ENCODE data around the gene PRKX.

GRCh38 chrX:3589474-3589873 is 124.0 kb downstream of the PRKX start:
- TF ChIP-seq CTCF (IDR thresholded peaks at IDR 0.05; ENCODE audit: control extremely low read depth in 1 of 3, insufficient read depth in 1 of 3, low read depth in 1 of 3, low read length in 3 of 3) (no peak), EP300 (IDR thresholded peaks at IDR 0.05; ENCODE audit: borderline replicate concordance in 1 of 2, low read depth in 2 of 2, low read length in 2 of 2) (no peak), USF2 (IDR thresholded peaks at IDR 0.05; ENCODE audit: low read length) (no peak), RBBP5 (IDR thresholded peaks at IDR 0.05; ENCODE audit: borderline replicate concordance, low read depth, low read length) (no peak), NANOG (IDR thresholded peaks at IDR 0.05; ENCODE audit: insufficient read depth, low read depth, low read length, poor library complexity, severe bottlenecking) (no peak), KDM5A (IDR thresholded peaks at IDR 0.05; ENCODE audit: low read length) (no peak), CREB1 (IDR thresholded peaks at IDR 0.05) (no peak)
